Measurements from ENCODE around the gene SLC66A2.

GRCh38 chr18:79927607-79928562 is 23.6 kb downstream of the SLC66A2 start:
- TF ChIP-seq ATF3 (CRISPR knock-in tag; IDR thresholded peaks at IDR 0.05), result no peak
- TF ChIP-seq KDM5A (IDR thresholded peaks at IDR 0.05; ENCODE audit: borderline replicate concordance, low read length), result no peak
- TF ChIP-seq THAP7 (CRISPR knock-in tag; IDR thresholded peaks at IDR 0.05), result no peak
- no peak for TF ChIP-seq NFE2L1 (CRISPR knock-in tag; IDR thresholded peaks at IDR 0.05; ENCODE audit: borderline replicate concordance)
- no peak for TF ChIP-seq ZNF282 (IDR thresholded peaks at IDR 0.05; ENCODE audit: partially characterized antibody)
- TF ChIP-seq, protein P1, sequence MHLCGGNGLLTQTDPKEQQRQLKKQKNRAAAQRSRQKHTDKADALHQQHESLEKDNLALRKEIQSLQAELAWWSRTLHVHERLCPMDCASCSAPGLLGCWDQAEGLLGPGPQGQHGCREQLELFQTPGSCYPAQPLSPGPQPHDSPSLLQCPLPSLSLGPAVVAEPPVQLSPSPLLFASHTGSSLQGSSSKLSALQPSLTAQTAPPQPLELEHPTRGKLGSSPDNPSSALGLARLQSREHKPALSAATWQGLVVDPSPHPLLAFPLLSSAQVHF (CRISPR knock-in tag; IDR thresholded peaks at IDR 0.05), result no peak
- no peak for TF ChIP-seq CBX1 (IDR thresholded peaks at IDR 0.05; ENCODE audit: low read depth)
- TF ChIP-seq ZNF749 (CRISPR knock-in tag; IDR thresholded peaks at IDR 0.05; ENCODE audit: borderline replicate concordance), result no peak
- no peak for TF ChIP-seq ZNF121 (CRISPR knock-in tag; IDR thresholded peaks at IDR 0.05)
- TF ChIP-seq NFYB (CRISPR knock-in tag; IDR thresholded peaks at IDR 0.05), result no peak
- TF ChIP-seq, protein P2, sequence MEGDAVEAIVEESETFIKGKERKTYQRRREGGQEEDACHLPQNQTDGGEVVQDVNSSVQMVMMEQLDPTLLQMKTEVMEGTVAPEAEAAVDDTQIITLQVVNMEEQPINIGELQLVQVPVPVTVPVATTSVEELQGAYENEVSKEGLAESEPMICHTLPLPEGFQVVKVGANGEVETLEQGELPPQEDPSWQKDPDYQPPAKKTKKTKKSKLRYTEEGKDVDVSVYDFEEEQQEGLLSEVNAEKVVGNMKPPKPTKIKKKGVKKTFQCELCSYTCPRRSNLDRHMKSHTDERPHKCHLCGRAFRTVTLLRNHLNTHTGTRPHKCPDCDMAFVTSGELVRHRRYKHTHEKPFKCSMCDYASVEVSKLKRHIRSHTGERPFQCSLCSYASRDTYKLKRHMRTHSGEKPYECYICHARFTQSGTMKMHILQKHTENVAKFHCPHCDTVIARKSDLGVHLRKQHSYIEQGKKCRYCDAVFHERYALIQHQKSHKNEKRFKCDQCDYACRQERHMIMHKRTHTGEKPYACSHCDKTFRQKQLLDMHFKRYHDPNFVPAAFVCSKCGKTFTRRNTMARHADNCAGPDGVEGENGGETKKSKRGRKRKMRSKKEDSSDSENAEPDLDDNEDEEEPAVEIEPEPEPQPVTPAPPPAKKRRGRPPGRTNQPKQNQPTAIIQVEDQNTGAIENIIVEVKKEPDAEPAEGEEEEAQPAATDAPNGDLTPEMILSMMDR (CRISPR knock-in tag; IDR thresholded peaks at IDR 0.05), result no peak
- no peak for TF ChIP-seq CHD2 (IDR thresholded peaks at IDR 0.05; ENCODE audit: low read depth, low read length)
- no peak for TF ChIP-seq YY1 (IDR thresholded peaks at IDR 0.05; ENCODE audit: insufficient read depth, insufficient replicate concordance, low read depth, low read length)
- TF ChIP-seq, protein P3, sequence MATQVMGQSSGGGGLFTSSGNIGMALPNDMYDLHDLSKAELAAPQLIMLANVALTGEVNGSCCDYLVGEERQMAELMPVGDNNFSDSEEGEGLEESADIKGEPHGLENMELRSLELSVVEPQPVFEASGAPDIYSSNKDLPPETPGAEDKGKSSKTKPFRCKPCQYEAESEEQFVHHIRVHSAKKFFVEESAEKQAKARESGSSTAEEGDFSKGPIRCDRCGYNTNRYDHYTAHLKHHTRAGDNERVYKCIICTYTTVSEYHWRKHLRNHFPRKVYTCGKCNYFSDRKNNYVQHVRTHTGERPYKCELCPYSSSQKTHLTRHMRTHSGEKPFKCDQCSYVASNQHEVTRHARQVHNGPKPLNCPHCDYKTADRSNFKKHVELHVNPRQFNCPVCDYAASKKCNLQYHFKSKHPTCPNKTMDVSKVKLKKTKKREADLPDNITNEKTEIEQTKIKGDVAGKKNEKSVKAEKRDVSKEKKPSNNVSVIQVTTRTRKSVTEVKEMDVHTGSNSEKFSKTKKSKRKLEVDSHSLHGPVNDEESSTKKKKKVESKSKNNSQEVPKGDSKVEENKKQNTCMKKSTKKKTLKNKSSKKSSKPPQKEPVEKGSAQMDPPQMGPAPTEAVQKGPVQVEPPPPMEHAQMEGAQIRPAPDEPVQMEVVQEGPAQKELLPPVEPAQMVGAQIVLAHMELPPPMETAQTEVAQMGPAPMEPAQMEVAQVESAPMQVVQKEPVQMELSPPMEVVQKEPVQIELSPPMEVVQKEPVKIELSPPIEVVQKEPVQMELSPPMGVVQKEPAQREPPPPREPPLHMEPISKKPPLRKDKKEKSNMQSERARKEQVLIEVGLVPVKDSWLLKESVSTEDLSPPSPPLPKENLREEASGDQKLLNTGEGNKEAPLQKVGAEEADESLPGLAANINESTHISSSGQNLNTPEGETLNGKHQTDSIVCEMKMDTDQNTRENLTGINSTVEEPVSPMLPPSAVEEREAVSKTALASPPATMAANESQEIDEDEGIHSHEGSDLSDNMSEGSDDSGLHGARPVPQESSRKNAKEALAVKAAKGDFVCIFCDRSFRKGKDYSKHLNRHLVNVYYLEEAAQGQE (IDR thresholded peaks at IDR 0.05; ENCODE audit: borderline replicate concordance in 1 of 2, low read depth in 1 of 2, low read length in 2 of 2), result no peak
